OCI-LY7 (cell line): Measurements from ENCODE around the gene FAM131C. TPM values are rescaled to one million over a fixed set of nuclear protein-coding genes. Genes with fewer than 3 reads are reported as not detected.

Experiments
- BruUV-seq: library from RNA; stranded (reverse); fragments of 400-500 nt; replicated peaks from 2 replicates; lab custom pipeline; 2021; lab: Mats Ljungman, UMichigan
- CTCF ChIA-PET: fragments of 300-600 bp; sonication (Branson Sonifier 250); formaldehyde crosslinking; loops from one replicate; lab custom pipeline; 2022; ENCODE audit warnings: antibody characterized with exemption; ENCODE audit not compliant: unreplicated experiment; lab: Charles Lee
- POLR2A ChIA-PET: fragments of 300-600 bp; sonication (Branson Sonifier 250); formaldehyde crosslinking; loops from one replicate; lab custom pipeline; 2022; ENCODE audit warnings: antibody characterized with exemption; lab: Charles Lee
- DNase-seq: peaks from one replicate; pipeline ENCODE4 v3.0.0-alpha.2; 2015; ENCODE audit warnings: low spot score
- H2AFZ ChIP-seq: fragments of 200-600 bp; sonication (generic), shearing (Covaris generic); 2 replicates; pipeline ENCODE4 v1.6.1; 2014; ENCODE audit warnings: mild to moderate bottlenecking, antibody characterized with exemption, low read length, moderate library complexity
- H3K27ac ChIP-seq: fragments of 200-600 bp; sonication (generic); 2 replicates; pipeline ENCODE4 v1.5.1; 2014; ENCODE audit warnings: mixed run types, low read depth, mild to moderate bottlenecking, moderate library complexity, low read length, inconsistent platforms; ENCODE audit not compliant: poor library complexity, severe bottlenecking
- H3K36me3 ChIP-seq: fragments of 200-600 bp; sonication (generic); 2 replicates; pipeline ENCODE4 v1.6.1; 2014; ENCODE audit warnings: mild to moderate bottlenecking, antibody characterized with exemption, low read length, moderate library complexity, mixed read lengths; ENCODE audit not compliant: insufficient read depth
- H3K4me1 ChIP-seq: fragments of 200-600 bp; sonication (generic); 2 replicates; pipeline ENCODE4 v1.5.1; 2014; ENCODE audit warnings: mild to moderate bottlenecking, low read length; ENCODE audit not compliant: insufficient read depth, poor library complexity, severe bottlenecking
- H3K4me2 ChIP-seq: fragments of 200-600 bp; sonication (generic); 2 replicates; pipeline ENCODE4 v1.6.1; 2014; ENCODE audit warnings: mild to moderate bottlenecking, low read length
- H3K4me3 ChIP-seq: fragments of 200-600 bp; sonication (generic); 2 replicates; pipeline ENCODE4 v1.5.1; 2014; ENCODE audit warnings: mild to moderate bottlenecking, low read depth, low read length; ENCODE audit not compliant: poor library complexity, severe bottlenecking
- H3K79me2 ChIP-seq: fragments of 200-600 bp; sonication (generic); 2 replicates; pipeline ENCODE4 v1.6.1; 2016; ENCODE audit warnings: low read depth, mild to moderate bottlenecking, low read length, moderate library complexity, mixed read lengths; ENCODE audit not compliant: insufficient read depth
- H3K9me2 ChIP-seq: fragments of 200-600 bp; sonication (generic); 2 replicates; pipeline ENCODE4 v1.6.1; 2016; ENCODE audit warnings: mild to moderate bottlenecking, low read length, mixed read lengths; ENCODE audit not compliant: insufficient read depth
- H3K9me3 ChIP-seq: fragments of 200-600 bp; sonication (generic); 2 replicates; pipeline ENCODE4 v1.6.1; 2014; ENCODE audit warnings: mild to moderate bottlenecking, mixed run types, low read length, mixed read lengths
- H4K20me1 ChIP-seq: fragments of 200-600 bp; sonication (generic); 2 replicates; pipeline ENCODE4 v1.6.1; 2014; ENCODE audit warnings: mild to moderate bottlenecking, antibody characterized with exemption, low read length, moderate library complexity, mixed read lengths; ENCODE audit not compliant: insufficient read depth
- EZH2phosphoT487 ChIP-seq: fragments of 200-600 bp; sonication (generic); IDR thresholded peaks from 2 replicates; pipeline ENCODE4 v1.6.1; 2018; ENCODE audit warnings: low read depth, borderline replicate concordance, mild to moderate bottlenecking, mixed run types, antibody characterized with exemption, low read length, moderate library complexity, mixed read lengths
- intact Hi-C: fragments of 100-400 bp; cut with micrococcal nuclease; formaldehyde crosslinking; loops from one replicate; pipeline ENCODE4 v1.10.0; 2022; ENCODE audit not compliant: unreplicated experiment
- total RNA-seq, 2 experiments: library from RNA; depleted of rRNA in 1 of 2; stranded (reverse); fragments of >200 nt in 1 of 2; shearing (Covaris generic) in 1 of 2; gene quantifications; 2 replicates each; pipeline ENCODE4 v1.2.3, GENCODE V29; 2014 to 2022
- TF ChIP-seq, protein P1 (sequence below): fragments of 200-600 bp; sonication (generic); conservative IDR thresholded peaks from 2 replicates; pipeline ENCODE4 v1.5.1; 2014; ENCODE audit warnings: mild to moderate bottlenecking, antibody characterized with exemption, low read length, moderate library complexity, mixed read lengths

FAM131C gene
- total RNA-seq, 2 experiments from 2014 or later, result not detected

GRCh38 chr1:16072095-16072494 lies 1.4 kb downstream of the FAM131C start:
- TF ChIP-seq EZH2phosphoT487, result no peak
- TF ChIP-seq, protein P1, sequence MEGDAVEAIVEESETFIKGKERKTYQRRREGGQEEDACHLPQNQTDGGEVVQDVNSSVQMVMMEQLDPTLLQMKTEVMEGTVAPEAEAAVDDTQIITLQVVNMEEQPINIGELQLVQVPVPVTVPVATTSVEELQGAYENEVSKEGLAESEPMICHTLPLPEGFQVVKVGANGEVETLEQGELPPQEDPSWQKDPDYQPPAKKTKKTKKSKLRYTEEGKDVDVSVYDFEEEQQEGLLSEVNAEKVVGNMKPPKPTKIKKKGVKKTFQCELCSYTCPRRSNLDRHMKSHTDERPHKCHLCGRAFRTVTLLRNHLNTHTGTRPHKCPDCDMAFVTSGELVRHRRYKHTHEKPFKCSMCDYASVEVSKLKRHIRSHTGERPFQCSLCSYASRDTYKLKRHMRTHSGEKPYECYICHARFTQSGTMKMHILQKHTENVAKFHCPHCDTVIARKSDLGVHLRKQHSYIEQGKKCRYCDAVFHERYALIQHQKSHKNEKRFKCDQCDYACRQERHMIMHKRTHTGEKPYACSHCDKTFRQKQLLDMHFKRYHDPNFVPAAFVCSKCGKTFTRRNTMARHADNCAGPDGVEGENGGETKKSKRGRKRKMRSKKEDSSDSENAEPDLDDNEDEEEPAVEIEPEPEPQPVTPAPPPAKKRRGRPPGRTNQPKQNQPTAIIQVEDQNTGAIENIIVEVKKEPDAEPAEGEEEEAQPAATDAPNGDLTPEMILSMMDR, result no peak
- intact Hi-C loops, result no loop called here
- no peaks in the 10 kb centered on the region for H3K9me2 ChIP-seq

DNA sequence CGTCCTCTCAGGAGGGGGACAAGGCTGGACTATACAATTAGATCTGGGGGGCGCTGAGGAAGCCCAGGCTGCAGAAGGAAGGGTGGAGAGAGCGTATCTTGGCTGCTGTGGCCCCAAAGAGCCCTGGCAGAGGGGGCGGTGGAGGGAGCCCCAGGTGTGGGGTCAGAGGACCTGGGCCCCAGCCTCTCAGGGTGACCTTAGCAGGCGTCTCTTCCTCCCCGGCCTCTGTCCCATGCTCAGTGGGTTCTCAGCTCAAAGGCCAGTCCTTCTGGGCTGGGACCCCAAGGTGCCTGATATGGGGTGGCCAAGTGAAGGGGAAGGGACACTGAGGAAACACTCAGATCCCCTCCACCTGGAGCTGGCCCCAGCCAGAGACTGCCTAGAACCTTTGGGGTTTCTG lies 1.8 kb downstream of the FAM131C start:
- intact Hi-C loops, result no loop called here

More at GRCh38 chr1:16072095-16072494, 1.4 kb downstream of the FAM131C start:
- peaks cover 11% of the 10 kb centered on the region for H3K4me1 ChIP-seq
- H3K4me3 ChIP-seq, result no peak overlapping the region
- no peak overlapping the region for H3K4me2 ChIP-seq
- no peaks in the 10 kb centered on the region for H3K9me3 ChIP-seq
- no peak for DNase-seq
- H3K27ac ChIP-seq, result no peak overlapping the region
- POLR2A ChIA-PET, result interaction anchor here (0.5 kb wide), 1 partner anchor 453 kb away, joined by 6 read pairs; no protein-coding TSS in a partner anchor
- no TSS peak for BruUV-seq
- H3K36me3 ChIP-seq, result no peaks in the 10 kb centered on the region
- no peaks in the 10 kb centered on the region for H3K79me2 ChIP-seq
- CTCF ChIA-PET, result no interaction called here
- no peak overlapping the region for H2AFZ ChIP-seq
- H4K20me1 ChIP-seq, result no peaks in the 10 kb centered on the region

More for the DNA sequence above, 1.8 kb downstream of the FAM131C start:
- Histone ChIP-seq H2AFZ (no peak overlapping the region), H3K4me1 (peaks cover 11% of the 10 kb centered on the region), H3K27ac (no peak overlapping the region), H4K20me1 (no peaks in the 10 kb centered on the region), H3K9me2 (no peaks in the 10 kb centered on the region), H3K36me3 (no peaks in the 10 kb centered on the region), H3K9me3 (no peaks in the 10 kb centered on the region), H3K79me2 (no peaks in the 10 kb centered on the region), H3K4me2 (no peak overlapping the region), H3K4me3 (no peak overlapping the region)
- no peak for DNase-seq
- ChIA-PET CTCF (no interaction called here), POLR2A (interaction anchor here (0.5 kb wide), 1 partner anchor 454 kb away, joined by 6 read pairs; no protein-coding TSS in a partner anchor)
- TF ChIP-seq, protein P1, result no peak
- TF ChIP-seq EZH2phosphoT487, result no peak
- no TSS peak for BruUV-seq
